Sigmoid colon (tissue), 4 donors: Measurements from ENCODE around the gene GPX8.

Experiments used
- EP300 ChIP-seq, 4 donors: sonication (generic); formaldehyde crosslinking; IDR thresholded peaks; one replicate each; pipeline ENCODE4 v1.6.1; 2017; ENCODE audit warnings: antibody characterized with exemption in 4 of 4
- POLR2A ChIP-seq, 2 donors: fragments of 450-650 bp; IDR thresholded peaks; one replicate each; pipeline ENCODE4 v1.6.1; 2016; ENCODE audit warnings: antibody characterized with exemption in 2 of 2, mild to moderate bottlenecking in 2 of 2, moderate library complexity in 2 of 2
- POLR2AphosphoS5 ChIP-seq, 4 donors: sonication (generic); formaldehyde crosslinking; IDR thresholded peaks; one replicate each; pipeline ENCODE4 v1.6.1; 2017; ENCODE audit warnings: antibody characterized with exemption in 4 of 4
- TF ChIP-seq, protein P1 (sequence below), 4 experiments: fragments of 450-650 bp in 3 of 4; fragments of 200-600 bp in 1 of 4; IDR thresholded peaks; one replicate each; pipeline ENCODE4 v1.5.1; 2016 to 2019; ENCODE audit warnings: antibody characterized with exemption in 4 of 4, mild to moderate bottlenecking in 3 of 4, moderate library complexity in 2 of 4

DNA sequence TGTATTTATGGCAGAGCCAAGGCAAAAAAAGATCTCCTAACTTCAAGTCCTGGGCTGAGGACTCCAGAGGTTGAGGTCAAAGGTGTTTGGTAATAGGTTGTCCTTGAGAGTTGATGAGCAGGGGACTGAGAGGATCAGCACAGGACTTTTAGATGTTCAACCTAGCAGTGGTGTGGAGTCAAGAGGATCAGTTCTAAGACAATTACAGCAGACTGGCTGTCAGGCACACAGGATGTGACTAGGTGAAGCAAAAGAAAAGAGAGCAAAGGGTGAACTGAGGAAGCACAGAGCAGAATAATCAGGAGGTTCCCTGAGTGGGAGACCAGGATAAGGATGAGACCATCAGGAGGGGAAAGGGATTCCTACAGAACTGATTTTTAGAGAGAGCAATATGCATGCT is 46.6 kb upstream of the GPX8 start:
- no peak for TF ChIP-seq EP300 (IDR thresholded peaks at IDR 0.05)
- no peak for TF ChIP-seq POLR2AphosphoS5 (IDR thresholded peaks at IDR 0.05)
- TF ChIP-seq, protein P1, sequence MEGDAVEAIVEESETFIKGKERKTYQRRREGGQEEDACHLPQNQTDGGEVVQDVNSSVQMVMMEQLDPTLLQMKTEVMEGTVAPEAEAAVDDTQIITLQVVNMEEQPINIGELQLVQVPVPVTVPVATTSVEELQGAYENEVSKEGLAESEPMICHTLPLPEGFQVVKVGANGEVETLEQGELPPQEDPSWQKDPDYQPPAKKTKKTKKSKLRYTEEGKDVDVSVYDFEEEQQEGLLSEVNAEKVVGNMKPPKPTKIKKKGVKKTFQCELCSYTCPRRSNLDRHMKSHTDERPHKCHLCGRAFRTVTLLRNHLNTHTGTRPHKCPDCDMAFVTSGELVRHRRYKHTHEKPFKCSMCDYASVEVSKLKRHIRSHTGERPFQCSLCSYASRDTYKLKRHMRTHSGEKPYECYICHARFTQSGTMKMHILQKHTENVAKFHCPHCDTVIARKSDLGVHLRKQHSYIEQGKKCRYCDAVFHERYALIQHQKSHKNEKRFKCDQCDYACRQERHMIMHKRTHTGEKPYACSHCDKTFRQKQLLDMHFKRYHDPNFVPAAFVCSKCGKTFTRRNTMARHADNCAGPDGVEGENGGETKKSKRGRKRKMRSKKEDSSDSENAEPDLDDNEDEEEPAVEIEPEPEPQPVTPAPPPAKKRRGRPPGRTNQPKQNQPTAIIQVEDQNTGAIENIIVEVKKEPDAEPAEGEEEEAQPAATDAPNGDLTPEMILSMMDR (IDR thresholded peaks at IDR 0.05), result no peak
- no peak for TF ChIP-seq POLR2A (IDR thresholded peaks at IDR 0.05)
